Hippocampal formation (tissue), 2 donors: ENCODE measurements around the gene ARHGAP26.

ENCODE experiments used
- DNase-seq, 2 donors: peaks; one replicate each; lab custom pipeline; 2025; lab: John Stamatoyannopoulos, UW

ARHGAP26 gene

DNA sequence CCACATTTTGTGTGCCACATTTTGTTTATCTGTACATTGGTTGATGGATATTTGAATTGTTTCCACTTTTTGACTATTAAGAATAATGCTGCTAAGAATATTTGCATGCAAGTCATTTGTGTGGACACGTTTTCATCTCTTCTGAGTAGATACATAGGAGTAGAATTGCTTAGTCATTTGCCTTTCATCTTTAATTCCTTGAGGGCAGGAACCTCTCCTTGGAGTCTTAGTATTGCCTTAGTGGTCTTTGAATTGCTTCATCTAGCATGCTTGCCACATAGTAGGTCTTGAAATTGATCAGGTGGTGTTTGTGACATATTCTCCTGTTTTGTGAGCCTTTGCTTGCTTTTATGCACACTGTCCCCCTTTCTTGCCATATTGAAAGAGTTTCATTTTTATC, 504.8 kb downstream of the ARHGAP26 start:
- DNase-seq = no peak

DNA sequence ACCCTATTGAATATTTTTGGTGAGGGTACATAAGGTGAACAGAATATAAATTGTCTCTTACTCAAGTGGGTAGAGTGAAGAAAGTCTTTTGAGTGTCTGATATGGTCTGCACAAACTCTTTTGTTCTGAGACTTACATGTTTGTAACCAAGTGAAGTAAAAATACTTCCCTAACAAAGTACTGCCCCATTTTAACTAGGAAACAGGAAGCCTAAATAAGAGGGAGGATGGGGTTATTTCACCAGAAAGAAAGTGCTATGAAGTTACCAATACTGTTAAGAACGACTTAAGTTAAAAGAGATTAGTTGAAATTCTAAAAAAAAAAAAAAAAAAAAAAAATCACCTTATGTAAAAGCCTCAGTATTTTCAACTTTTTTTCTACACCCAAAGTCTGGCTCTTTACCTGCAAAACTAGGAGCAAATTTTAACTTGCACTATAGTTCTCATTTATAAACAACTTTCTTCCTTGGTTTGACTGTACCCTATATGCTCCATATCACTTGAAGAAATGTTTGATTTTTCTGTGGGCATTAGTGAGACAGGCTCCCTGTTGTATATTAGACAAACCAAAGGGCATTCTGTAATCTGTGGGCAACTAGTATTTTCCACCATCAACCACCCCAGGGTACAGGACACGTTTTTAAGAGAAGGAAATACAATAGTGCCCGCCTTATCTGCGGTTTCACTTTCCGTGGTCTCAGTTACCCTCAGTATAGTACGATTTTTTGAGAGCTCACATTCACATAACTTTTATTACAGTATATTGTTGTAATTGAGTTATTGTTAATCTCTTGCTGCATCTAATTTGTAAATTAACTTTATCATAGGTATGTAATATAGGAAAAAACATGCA, 505.6 kb downstream of the ARHGAP26 start:
- DNase-seq = no peak

DNA sequence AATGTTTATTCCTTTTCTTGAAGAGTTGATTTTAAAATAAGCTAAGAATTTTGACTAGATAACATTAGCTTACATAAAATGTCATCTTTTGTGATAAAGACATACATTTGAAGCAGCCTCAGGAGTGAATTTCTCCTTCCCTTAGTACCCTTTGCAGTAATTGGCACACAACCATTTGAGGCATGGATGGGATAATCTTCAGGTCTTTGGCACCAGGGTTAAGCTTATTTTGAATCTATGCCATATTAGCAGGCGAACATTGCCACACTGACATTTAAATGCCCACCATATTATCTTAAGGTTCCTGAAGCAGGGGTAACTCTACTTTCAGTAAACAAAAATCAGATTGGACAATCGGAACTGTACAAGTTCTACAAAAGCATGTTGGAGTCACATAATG, 507.4 kb downstream of the ARHGAP26 start:
- DNase-seq = no peak
